Myocyte (in vitro differentiated cells): ENCODE data around the gene TRIM72. TPM values are rescaled to one million over a fixed set of nuclear protein-coding genes. Genes with fewer than 3 reads are reported as not detected.
"Not testable (repeated sequence)": the region's sequence is repeated elsewhere in the genome, so short reads cannot be mapped to it uniquely, and the experiment has no call there.

Experiments used
- DNase-seq: peaks from one replicate; pipeline ENCODE4 v3.0.0-alpha.2; 2012; ENCODE audit warnings: low read depth
- polyA plus RNA-seq: library from polyadenylated mRNA; unstranded; fragments of >200 nt; gene quantifications from one replicate; pipeline ENCODE4 v1.2.1, GENCODE V29; 2012; ENCODE audit warnings: missing spikeins
- total RNA-seq: library from RNA; depleted of rRNA; stranded (reverse); fragments of >200 nt; gene quantifications from 2 replicates; pipeline ENCODE4 v1.2.3, GENCODE V29; 2014

The TRIM72 gene, protein sequence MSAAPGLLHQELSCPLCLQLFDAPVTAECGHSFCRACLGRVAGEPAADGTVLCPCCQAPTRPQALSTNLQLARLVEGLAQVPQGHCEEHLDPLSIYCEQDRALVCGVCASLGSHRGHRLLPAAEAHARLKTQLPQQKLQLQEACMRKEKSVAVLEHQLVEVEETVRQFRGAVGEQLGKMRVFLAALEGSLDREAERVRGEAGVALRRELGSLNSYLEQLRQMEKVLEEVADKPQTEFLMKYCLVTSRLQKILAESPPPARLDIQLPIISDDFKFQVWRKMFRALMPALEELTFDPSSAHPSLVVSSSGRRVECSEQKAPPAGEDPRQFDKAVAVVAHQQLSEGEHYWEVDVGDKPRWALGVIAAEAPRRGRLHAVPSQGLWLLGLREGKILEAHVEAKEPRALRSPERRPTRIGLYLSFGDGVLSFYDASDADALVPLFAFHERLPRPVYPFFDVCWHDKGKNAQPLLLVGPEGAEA
- total RNA-seq, result 331 and 408 TPM in 2 replicates
- 90.2 TPM for polyA plus RNA-seq

DNA sequence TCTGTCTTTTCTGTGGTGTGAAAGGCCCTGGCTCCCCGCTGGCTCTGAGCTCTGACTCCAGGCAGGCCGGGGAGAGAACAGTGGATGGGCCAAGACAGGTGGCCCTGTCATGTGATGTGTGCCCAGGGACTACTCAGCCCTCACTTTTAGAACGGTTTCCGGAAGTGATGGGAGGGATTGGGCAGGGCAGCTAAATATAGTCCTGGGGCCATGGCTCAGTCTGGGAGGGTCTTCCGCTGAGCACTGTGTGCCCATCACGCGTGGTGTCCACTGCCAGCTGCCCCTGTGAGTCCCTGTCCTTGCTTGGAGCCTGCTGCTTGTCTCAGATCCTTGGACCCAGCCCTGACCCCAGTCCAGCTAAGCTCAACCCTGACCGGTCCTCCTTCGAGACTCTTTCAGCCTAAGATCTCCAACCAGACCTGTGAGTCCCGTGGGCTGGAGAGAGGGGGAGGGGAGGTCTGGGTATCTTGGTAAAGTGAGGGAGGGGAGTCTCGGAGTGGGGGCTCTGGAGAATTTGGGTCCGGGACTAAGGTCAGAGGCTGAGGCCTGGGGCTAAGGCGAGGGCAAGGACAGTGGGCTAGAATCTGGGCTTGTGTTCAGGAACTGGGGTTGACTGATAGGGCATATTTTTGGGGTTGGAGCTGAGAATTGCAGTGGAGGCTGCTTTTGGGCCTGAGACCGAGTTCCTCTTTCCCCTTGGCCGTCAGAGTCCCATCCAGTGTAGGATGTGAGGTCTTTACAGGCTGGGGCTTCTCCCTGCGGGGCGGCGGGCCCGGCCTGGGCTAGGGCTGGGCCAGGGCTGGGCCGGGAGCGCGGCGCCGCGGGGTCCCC lies at the start of gene TRIM72:
TSS of gene TRIM72 (plus strand) at position 243 of the 831 bp plus-strand sequence. CDS start 620 bp downstream, outside the sequence.
- DNase-seq, result peak; percentile 99

DNA sequence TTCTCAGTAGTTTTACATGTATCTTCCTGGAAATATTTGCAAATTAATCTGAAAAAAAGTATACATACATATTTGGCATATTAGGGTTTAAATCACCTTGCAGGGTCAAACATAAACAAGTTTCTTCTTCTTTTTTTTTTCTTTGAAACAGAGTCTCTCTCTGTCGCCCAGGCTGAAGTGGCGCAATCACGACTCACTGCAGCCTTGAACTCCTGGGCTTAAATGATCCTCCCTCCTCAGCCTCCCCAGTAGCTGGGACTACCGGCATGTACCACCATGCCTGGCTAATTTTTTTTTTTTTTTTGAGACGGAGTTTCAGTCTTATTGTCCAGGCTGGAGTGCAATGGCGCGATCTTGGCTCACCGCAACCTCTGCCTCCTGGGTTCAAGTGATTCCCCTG lies 46.6 kb upstream of the TRIM72 start:
- DNase-seq, result no peak

DNA sequence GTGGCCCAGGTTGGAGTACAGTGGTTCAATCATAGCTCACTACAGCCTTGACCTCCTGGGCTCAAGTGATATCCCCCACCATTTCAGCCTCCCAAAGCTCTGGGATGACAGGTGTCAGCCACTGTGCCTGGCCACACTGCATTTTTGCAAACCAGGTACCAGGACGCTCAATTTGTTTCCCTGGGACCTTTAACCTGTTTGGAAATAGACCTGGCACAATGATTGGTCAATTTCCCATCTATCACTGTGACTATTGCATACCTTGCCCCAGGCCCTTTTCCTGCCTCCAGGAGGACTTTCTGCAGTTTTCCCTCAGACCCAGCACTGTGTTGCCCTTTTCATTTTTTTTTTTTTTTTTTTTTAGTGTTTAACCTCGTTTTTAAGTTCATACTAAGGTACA lies 45.1 kb upstream of the TRIM72 start:
- DNase-seq, result no peak

DNA sequence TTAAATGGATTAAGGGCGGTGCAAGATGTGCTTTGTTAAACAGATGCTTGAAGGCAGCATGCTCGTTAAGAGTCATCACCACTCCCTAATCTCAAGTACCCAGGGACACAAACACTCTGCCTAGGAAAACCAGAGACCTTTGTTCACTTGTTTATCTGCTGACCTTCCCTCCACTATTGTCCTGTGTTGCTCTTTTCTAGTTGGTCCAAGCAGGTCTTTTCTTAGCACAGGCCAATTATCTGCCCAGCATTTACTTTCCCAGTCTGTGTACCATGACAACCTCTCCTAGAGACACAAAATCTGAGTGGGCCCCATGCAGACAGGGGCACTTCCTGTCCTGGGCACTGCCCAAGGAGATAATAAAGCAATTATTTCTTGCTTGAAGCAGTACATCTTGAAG lies 43.9 kb upstream of the TRIM72 start:
- not testable (repeated sequence) for DNase-seq

DNA sequence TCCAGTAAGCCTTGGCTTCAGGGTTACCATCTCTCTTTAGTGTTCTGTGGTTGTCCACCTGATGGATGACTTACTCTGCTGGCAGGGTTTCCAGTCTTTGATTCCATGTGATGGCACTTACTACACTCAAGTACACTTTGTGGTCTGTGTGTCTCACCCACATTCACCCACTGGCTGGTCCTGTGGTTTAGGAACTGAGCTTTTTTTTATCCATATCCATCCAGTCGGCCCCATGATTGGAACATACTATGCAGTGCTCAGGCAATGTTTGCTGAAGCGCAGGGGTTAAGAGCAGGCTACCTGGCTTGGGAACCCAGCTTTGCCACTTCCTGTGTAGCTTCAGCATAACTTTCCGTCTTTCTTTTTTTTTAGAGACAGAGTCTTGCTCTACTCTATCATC lies 36.8 kb upstream of the TRIM72 start:
- DNase-seq, result peak; percentile 98

DNA sequence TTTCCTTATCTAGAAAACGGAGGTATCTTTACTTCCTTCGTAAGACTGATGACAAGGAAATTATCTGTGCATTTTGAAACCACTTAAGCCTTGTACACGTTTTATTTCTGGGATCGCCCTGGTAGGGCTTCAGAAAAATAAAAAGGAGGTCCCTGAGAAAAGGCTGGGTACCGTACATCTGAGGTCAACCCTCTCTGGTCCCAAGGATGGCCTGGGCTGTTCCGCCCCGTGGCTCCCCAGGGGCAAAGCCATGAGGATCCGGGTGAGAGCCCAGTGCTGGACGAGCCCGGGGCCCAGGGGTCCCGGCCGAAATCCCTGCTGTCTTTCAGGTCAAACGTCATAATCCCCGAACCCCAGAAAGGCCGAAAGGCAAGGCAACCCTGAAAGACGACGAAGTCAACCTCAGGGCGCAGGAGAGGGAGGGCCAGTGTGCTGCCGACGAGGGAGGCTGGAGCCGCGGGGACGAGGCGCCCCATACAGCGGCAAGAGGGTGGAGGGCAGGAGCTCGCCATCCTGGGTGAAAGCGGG lies 34.6 kb upstream of the TRIM72 start:
- DNase-seq, result no peak

DNA sequence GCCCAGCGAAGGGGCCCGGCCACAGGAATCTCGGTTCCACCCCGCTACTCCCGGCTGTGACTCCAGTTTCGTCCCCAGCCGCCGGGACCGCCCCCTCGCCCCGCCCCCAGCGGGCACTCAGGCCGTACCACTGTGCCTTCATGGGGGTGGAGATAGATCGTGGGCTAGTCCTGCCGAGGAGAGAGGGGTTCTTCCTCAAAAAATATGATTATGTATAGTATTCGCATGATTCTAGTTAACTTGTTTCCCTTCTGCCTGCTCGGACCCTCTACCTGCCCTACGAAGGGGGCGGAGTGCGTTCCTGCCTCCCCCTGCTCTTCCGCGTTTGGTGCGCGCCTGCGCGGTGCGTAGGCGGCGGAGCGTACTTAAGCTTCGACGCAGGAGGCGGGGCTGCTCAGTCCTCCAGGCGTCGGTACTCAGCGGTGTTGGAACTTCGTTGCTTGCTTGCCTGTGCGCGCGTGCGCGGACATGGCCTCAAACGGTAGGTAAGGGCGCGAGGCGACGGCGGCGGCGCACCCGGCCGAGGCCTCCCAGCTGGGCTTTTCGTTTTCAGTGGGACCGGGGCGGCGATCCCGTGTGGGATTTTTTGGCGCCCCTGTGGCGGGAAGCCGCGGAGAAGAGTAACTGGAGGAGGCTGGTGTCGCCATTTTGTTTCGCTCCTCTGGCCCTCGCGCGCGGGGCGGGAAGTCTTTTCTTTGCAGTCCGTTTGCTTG lies 34.0 kb upstream of the TRIM72 start, which contains the start of gene FUS:
TSS of gene FUS (plus strand) at position 393 of the 713 bp plus-strand sequence. CDS start at position 469, 76 bp downstream.
- peak; percentile 89 for DNase-seq

DNA sequence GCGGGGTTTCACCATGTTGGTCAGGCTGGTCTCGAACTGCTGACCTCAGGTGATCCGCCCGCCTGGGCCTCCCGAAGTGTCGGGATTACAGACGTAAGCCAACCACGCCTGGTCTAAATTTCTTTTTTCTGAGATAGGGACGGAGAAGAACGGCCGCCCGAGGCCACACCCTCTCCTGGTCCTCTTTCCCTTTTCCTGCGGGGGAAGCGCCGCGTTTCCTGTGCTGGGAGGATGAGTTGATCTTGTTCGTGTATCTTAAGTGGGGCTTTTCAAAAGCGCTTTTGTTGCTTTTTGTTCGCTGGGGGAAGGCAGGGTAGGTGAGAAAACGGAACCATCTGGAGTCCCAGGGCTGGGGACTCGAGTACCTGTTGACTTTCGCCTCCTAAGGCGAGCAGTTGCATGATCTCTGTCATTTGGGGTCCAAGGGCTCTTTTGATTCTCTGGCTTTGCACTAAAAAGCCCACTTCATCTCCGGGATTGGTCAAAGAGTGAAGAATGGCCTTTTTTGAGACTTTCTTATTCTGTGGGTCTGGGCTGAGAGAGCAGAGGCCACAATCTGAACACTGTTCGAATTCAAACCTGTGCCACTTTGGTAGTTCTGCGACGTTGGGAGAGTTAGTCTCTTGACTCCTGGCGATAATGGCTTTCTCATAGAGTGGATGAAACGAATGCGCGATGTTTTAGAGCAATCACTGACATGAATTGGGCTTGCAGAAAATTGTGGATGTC lies 32.7 kb upstream of the TRIM72 start:
- DNase-seq, result no peak

DNA sequence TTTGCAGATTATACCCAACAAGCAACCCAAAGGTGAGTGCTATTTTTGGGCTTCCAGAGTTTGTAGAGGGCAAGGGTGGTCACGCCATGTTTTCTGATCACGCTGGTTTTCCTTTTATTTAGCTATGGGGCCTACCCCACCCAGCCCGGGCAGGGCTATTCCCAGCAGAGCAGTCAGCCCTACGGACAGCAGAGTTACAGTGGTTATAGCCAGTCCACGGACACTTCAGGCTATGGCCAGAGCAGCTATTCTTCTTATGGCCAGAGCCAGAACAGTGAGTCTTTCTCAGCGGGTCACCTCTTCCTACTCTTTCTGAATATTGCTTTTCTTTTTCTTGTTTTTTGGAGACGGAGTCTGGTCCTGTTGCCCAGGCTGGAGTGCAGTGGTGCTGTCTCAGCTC lies 31.5 kb upstream of the TRIM72 start:
- DNase-seq, result no peak

DNA sequence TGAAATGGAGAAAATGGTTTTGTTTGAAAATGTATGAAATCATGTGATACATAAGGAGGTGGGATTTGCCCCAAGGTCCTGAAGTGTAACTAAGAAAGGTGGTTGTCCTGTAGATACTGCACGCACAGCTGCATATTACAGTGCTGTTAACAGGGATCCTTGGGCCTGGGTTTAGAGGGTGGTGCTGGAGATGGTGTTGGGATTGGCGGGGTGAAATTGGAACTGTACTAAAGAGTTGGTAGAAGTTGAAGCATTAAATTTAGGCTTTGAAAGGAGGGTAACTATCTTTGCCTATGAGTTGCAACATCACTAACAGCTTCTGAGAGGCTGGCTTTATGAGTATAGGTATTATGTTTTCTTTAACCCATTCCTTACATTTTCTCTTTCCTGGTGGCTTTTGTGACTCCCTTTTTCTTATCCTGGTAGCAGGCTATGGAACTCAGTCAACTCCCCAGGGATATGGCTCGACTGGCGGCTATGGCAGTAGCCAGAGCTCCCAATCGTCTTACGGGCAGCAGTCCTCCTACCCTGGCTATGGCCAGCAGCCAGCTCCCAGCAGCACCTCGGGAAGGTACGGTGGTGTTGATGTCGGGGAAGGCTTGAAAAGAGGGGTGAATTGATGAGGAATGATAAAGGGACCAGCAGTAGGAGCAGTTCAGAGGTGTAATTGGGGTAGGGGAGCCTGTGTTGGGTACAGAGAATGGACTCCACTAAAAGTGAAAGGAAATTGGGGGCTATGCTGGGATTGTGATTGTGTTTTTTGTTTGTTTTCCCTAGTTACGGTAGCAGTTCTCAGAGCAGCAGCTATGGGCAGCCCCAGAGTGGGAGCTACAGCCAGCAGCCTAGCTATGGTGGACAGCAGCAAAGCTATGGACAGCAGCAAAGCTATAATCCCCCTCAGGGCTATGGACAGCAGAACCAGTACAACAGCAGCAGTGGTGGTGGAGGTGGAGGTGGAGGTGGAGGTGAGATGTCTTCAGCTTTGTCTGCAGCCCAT lies 30.2 kb upstream of the TRIM72 start:
- no peak for DNase-seq

DNA sequence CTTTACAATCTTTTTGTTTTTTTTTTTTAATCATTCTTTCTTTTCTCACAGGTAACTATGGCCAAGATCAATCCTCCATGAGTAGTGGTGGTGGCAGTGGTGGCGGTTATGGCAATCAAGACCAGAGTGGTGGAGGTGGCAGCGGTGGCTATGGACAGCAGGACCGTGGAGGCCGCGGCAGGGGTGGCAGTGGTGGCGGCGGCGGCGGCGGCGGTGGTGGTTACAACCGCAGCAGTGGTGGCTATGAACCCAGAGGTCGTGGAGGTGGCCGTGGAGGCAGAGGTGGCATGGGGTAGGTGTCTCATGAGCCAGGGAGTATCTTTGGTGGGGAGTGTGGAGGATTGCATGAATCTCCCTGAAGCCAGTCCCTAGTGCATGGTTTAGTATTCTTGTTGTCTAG lies 29.0 kb upstream of the TRIM72 start:
- no peak for DNase-seq

DNA sequence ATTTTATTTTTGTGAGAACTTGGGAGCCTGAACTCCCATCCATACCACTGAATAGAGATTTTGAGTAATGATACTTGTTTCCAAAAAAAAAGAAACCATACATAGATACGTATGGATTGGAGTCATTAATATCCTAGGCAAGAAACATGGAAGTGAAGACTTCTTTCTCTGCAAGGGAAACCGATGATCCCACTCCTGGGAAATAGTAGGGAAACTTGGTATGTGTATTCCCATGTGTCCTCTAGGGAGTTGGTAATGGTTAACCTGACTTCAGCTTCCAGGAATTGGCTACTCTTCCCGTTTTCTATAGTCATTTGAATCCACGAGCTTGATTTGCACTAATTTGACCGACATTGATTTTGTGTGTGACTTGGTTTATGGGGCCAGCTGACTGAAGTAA lies 28.6 kb upstream of the TRIM72 start:
- DNase-seq, result no peak

DNA sequence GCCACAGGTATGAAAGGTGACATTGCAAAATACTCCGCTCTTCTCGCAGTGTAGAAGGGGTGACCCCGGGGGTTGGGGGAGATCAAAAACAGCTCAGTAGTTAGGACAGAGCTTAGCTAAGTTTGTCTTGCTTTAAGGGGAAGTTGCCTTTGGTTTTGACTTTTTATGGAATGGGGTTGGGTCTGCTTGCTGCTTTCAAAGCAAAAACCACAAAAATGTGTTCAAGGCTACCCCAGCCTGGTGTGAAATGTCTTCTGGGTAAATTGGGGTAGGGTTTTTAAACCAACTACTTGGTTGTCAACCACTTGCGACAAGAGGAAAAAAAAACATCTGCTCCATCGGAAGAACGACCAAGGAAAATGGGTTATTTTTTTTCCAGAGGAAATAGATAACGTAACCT lies 27.7 kb upstream of the TRIM72 start:
- DNase-seq, result no peak

DNA sequence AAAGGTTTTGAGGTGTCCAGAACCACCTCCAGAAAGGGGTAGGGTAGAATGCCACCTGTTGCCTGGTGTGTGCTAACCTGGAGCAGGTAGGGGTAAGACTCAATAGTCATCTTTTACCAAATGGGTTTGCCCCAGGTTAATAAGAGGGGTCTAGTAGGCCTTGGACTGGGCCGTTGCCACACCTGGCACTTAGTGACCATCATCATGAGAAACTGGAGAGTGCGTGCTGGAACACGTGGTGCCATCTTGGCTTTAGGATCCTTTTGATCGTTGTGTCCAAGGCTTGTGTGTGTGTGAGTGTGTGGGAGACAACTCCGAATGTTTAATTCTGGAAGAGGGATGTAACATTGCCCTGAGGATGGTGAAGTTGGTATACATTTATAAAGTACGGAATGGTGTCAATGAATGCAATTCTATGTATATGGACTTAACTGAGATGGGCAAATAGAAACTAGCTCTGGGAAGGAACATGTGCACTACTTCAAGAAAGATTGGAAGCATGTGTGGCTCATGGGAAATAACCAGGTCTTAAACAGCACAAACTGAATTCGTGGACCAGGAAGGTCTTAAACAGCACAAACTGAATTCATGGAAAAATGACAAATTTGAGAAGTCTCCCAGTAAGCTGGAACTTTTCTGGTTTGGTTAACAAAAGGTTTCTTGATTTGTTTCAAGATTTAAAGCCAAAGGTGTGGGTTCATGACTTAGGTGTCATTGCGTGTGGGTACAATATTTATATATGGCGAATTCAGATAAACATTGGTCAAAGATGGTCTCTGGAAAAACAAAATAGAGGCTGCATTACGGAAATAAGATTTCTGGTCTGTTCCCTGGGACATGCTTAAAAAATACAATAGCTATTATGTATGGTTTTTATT lies 26.8 kb upstream of the TRIM72 start:
- DNase-seq, result no peak

DNA sequence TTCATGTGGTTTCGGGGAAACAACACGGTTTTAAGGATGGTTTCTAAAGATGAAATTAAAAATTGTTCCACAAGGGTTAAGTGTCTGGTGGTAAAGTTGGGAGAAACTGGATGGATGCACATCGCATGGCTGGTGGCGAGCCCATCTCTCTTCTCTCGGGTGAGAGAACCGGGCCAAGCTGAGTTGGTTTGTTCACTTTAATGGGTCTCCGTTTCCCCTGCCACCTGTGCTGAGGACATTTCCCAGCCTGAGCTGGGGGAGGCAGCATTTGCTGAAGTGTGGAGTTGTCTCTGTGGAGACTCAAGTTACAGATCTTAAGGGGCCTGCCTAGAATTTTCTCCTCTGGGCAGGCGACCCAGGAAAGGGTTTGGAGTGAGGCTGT lies 26.1 kb upstream of the TRIM72 start:
- DNase-seq, result no peak

DNA sequence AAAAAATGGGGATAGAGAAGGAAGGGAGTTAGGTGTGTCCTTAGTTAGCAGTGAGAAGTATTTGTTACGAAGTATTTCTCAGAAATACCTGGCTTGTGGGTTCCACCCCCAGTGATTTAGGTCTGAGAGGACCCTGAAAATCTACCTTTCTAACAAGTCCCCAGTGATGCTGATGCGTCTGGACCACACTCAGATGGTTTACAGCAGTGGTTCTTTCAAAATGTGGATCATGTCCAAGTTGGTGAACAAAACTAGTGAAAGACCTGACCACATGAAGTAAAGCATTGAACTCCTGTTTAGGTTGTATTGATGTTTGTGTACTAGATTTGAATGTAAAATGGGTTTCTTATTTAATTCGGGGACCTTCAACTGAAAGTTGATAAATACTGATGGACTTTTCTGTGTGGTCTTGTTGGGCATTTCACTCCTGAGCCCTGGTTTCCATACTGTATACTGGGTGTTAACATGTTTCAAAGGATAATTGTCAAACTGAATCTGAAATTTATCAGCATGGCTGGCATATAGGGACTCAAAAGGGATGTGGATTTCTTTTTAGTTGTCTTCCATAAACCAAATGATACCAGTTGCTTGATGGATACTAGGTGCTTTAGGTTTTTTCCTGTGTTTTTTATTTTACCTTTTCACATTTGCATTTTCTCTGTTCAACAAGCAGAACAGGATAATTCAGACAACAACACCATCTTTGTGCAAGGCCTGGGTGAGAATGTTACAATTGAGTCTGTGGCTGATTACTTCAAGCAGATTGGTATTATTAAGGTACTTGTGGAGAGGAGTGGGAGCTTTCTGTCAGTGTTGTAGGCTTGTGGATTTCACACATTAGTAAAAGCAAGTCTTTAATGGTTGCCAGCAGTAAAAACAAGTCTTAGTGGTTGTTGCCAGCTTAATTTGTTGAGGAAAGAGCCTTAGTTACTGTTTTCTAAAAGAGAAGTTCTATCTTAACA lies 25.2 kb upstream of the TRIM72 start:
- no peak for DNase-seq

DNA sequence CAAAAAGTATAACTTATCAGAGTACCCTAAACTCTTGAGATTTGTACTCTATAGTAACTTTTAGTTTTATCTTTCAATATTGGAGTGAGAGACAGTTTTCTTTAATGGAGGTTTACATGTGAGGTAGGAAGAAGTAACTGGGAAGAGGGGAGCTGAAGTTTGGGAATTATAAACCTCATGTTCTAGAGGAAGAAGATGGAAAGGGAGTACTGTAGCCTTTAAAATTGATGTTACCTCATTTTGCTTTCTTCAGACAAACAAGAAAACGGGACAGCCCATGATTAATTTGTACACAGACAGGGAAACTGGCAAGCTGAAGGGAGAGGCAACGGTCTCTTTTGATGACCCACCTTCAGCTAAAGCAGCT lies 24.5 kb upstream of the TRIM72 start:
- no peak for DNase-seq
